Glomerular endothelial cell (primary cell): Measurements from ENCODE around the gene WDR53. TPM values are rescaled to one million over a fixed set of nuclear protein-coding genes. Genes with fewer than 3 reads are reported as not detected.
A peak's percentile ranks its signal among the peaks of the same experiment; 100 is the strongest.
"Not testable (repeated sequence)": the region's sequence is repeated elsewhere in the genome, so short reads cannot be mapped to it uniquely, and the experiment has no call there.

Experiments used
- DNase-seq: peaks from one replicate; pipeline ENCODE4 v3.0.0-alpha.2; 2011; ENCODE audit warnings: low read depth, low spot score; ENCODE audit errors: extremely low read depth
- total RNA-seq: library from RNA; depleted of rRNA; stranded (reverse); fragments of >200 nt; gene quantifications from 2 replicates; pipeline ENCODE4 v1.2.3, GENCODE V29; 2015

WDR53 gene
- 4.5 and 7.6 TPM in 2 replicates for total RNA-seq

GRCh38 chr3:196568246-196569002 lies at the start of gene WDR53, which contains the start of gene FBXO45:
WDR53 (minus strand) TSS chr3:196568554; CDS start chr3:196561475, 7,079 bp downstream.
FBXO45 (plus strand) TSS chr3:196568660; CDS start chr3:196568985, 325 bp downstream.
- peak; percentile 42 for DNase-seq

- DNase-seq, result no peak
Observed at GRCh38 chr3:196617256-196617655, 48.9 kb upstream of the WDR53 start.

- not testable (repeated sequence) for DNase-seq
Observed at GRCh38 chr3:196615234-196615633, 46.9 kb upstream of the WDR53 start.

- DNase-seq, result no peak
Observed at GRCh38 chr3:196611761-196612483, 43.6 kb upstream of the WDR53 start.

- DNase-seq, result no peak
Observed at GRCh38 chr3:196609805-196610515, 41.6 kb upstream of the WDR53 start.

GRCh38 chr3:196609343-196609775 lies 41.0 kb upstream of the WDR53 start:
- DNase-seq, result no peak

GRCh38 chr3:196608693-196609092 lies 40.3 kb upstream of the WDR53 start:
- DNase-seq, result no peak

- no peak for DNase-seq
Observed at GRCh38 chr3:196604548-196604947, 36.2 kb upstream of the WDR53 start.

GRCh38 chr3:196603683-196604082 lies 35.3 kb upstream of the WDR53 start:
- DNase-seq, result no peak

GRCh38 chr3:196602673-196603072 lies 34.3 kb upstream of the WDR53 start:
- no peak for DNase-seq

- no peak for DNase-seq
Observed at GRCh38 chr3:196600359-196600758, 32.0 kb upstream of the WDR53 start.

- no peak for DNase-seq
Observed at GRCh38 chr3:196599734-196600128, 31.4 kb upstream of the WDR53 start.

GRCh38 chr3:196597971-196598733 lies 29.8 kb upstream of the WDR53 start:
- not testable (repeated sequence) for DNase-seq

- no peak for DNase-seq
Observed at GRCh38 chr3:196596355-196596754, 28.0 kb upstream of the WDR53 start.

GRCh38 chr3:196590279-196590678 lies 21.9 kb upstream of the WDR53 start:
- DNase-seq, result no peak

GRCh38 chr3:196585044-196585757 lies 16.8 kb upstream of the WDR53 start:
- DNase-seq, result no peak

GRCh38 chr3:196572389-196572788 lies 4.0 kb upstream of the WDR53 start:
- DNase-seq, result no peak

GRCh38 chr3:196570332-196570731 lies 2.0 kb upstream of the WDR53 start:
- not testable (repeated sequence) for DNase-seq

GRCh38 chr3:196569003-196569516 lies 706 bp upstream of the WDR53 start:
- no peak for DNase-seq
